ENCODE data around the gene NUDT7. TPM values are rescaled to one million over a fixed set of nuclear protein-coding genes. Genes with fewer than 3 reads are reported as not detected.

The NUDT7 gene
- total and polyA plus RNA-seq, 2 donors (not counting 3 experiments of a cell fraction or from before 2014, with no cell fraction given), result 6.2 to 6.5 TPM

DNA sequence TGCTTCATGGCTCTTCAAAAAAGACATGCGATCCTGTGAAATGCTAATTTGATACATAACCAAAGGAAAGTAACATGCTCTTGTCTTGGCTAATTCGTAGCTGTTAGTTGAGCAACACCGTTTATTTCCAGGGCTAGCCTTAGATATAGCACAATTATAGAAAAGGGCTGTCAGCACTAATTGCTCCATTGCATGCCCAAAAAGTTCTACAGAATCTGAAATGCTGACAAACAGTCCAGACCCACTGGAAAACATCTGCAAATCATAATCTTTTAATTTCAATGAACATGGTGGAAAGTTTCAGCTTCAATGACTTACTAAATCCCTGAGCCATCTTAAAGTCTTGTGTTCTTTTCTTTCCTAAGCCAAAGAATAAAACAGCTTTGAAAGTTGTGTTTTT, 42.9 kb upstream of the NUDT7 start:
- CTCF ChIA-PET, result interaction anchor here (3.3 kb wide), 1 partner anchor 324 kb away, joined by 34 read pairs; no protein-coding TSS in a partner anchor

More for the DNA sequence above, 42.9 kb upstream of the NUDT7 start:
- Histone ChIP-seq H3K4me2 (ENCODE audit: insufficient read depth, low read length) (no peak overlapping the region), H3K4me1 (ENCODE audit: control insufficient read depth, extremely low read depth, insufficient read depth, low read length) (no peaks in the 10 kb centered on the region), H3K9me3 (replicated peaks; ENCODE audit: control insufficient read depth, insufficient read depth, low read length) (no peaks in the 10 kb centered on the region), H4K20me1 (replicated peaks; ENCODE audit: control insufficient read depth, extremely low read depth, insufficient read depth, low read length) (no peaks in the 10 kb centered on the region), H3K4me3 (replicated peaks in 1 of 3; ENCODE audit: insufficient read depth in 1 of 3, low read depth in 1 of 3, low read length in 3 of 3) (no peak overlapping the region), H3K9ac (replicated peaks; ENCODE audit: extremely low read depth, insufficient read depth, low read length) (no peak overlapping the region), H3K27me3 (ENCODE audit: control insufficient read depth in 2 of 2, insufficient read depth in 2 of 2, low read length in 2 of 2) (peaks cover 0 to 6% of the 10 kb centered on the region in 2 experiments), H3K27ac (ENCODE audit: insufficient read depth, low read depth, low read length) (no peak overlapping the region), H3K36me3 (ENCODE audit: control insufficient read depth in 2 of 2, extremely low read depth in 1 of 2, insufficient read depth in 2 of 2, low read length in 2 of 2) (no peaks in the 10 kb centered on the region), H2AFZ (ENCODE audit: low read depth, low read length) (no peak overlapping the region), H3K79me2 (ENCODE audit: control insufficient read depth, insufficient read depth, low read length) (no peaks in the 10 kb centered on the region), H3K9me1 (replicated peaks; ENCODE audit: control insufficient read depth, extremely low read depth, insufficient read depth, low read length) (no peaks in the 10 kb centered on the region)
- dilution Hi-C loops (cut with MboI; ENCODE audit: extremely low pct_ligation_motif_present, low sequenced_read_pairs) (no loop called here), intact Hi-C loops (cut with micrococcal nuclease) (loop anchor here (5.0 kb wide), 1 partner anchor 43 kb away; the partner anchor contains the start of gene NUDT7)
- no peak for DNase-seq (ENCODE audit: low read depth, low spot score)
- BruUV-seq (replicated peaks), result no TSS peak
- POLR2A ChIA-PET, result no interaction called here
- FAIRE-seq, result no peak
- TF ChIP-seq GATA2 (IDR thresholded peaks at IDR 0.05; ENCODE audit: insufficient read depth, insufficient read length, low read depth, low read length) (no peak), POLR2AphosphoS5 (IDR thresholded peaks at IDR 0.05; ENCODE audit: insufficient read depth, low read depth, low read length) (no peak), FOS (IDR thresholded peaks at IDR 0.05; ENCODE audit: borderline replicate concordance, insufficient read depth, low read length) (no peak), POLR2A (IDR thresholded peaks at IDR 0.05; ENCODE audit: low read depth, low read length) (no peak), MYC (IDR thresholded peaks at IDR 0.05; ENCODE audit: low read depth, low read length) (no peak), EZH2 (IDR thresholded peaks at IDR 0.05; ENCODE audit: borderline replicate concordance, low read depth, low read length, severe bottlenecking) (no peak), MAX (IDR thresholded peaks at IDR 0.05; ENCODE audit: insufficient read depth, insufficient read length) (no peak), JUN (IDR thresholded peaks at IDR 0.05; ENCODE audit: borderline replicate concordance, insufficient read depth, insufficient read length, low read depth) (no peak)
- TF ChIP-seq, protein P1, sequence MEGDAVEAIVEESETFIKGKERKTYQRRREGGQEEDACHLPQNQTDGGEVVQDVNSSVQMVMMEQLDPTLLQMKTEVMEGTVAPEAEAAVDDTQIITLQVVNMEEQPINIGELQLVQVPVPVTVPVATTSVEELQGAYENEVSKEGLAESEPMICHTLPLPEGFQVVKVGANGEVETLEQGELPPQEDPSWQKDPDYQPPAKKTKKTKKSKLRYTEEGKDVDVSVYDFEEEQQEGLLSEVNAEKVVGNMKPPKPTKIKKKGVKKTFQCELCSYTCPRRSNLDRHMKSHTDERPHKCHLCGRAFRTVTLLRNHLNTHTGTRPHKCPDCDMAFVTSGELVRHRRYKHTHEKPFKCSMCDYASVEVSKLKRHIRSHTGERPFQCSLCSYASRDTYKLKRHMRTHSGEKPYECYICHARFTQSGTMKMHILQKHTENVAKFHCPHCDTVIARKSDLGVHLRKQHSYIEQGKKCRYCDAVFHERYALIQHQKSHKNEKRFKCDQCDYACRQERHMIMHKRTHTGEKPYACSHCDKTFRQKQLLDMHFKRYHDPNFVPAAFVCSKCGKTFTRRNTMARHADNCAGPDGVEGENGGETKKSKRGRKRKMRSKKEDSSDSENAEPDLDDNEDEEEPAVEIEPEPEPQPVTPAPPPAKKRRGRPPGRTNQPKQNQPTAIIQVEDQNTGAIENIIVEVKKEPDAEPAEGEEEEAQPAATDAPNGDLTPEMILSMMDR (IDR thresholded peaks at IDR 0.05; ENCODE audit: extremely low read depth in 1 of 2, insufficient read depth in 1 of 2, low read depth in 1 of 2, low read length in 2 of 2), result no peak

All from endothelial cell of umbilical vein (primary cell).